ENCODE results near the gene ANAPC16. TPM values are rescaled to one million over a fixed set of nuclear protein-coding genes. Genes with fewer than 3 reads are reported as not detected.

The ANAPC16 gene
- total RNA-seq, 4 donors from 2014 or later = 57.0 to 83.2 (median 69.3) TPM

DNA sequence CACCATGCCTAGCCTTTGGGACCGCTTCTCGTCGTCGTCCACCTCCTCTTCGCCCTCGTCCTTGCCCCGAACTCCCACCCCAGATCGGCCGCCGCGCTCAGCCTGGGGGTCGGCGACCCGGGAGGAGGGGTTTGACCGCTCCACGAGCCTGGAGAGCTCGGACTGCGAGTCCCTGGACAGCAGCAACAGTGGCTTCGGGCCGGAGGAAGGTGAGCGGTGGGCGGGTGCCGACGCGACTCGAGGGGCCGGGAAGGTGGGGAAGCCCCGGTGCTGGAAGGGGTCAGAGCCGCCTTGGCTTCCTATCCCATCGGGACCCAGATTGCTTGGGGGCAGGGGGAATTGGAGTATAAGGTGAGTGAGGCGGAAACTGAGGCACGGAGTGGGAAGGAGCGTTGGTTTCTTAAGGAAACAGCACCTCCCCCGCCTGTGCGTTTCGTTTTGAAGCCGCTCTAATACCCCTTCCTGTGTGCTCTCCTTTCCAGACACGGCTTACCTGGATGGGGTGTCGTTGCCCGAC, 58.5 kb downstream of the ANAPC16 start:
- H3K27ac ChIP-seq = peak overlapping the region; percentile 97
- H3K4me1 ChIP-seq = peaks cover 33% of the 10 kb centered on the region
- 0% methylated on average over 13 of the region's 40 CpGs for WGBS
- no peaks in the 10 kb centered on the region for H3K9me3 ChIP-seq
- no peak for DNase-seq (ENCODE audit: low spot score in 2 of 2)
- no peaks in the 10 kb centered on the region for H3K27me3 ChIP-seq
- TF ChIP-seq, protein P1, sequence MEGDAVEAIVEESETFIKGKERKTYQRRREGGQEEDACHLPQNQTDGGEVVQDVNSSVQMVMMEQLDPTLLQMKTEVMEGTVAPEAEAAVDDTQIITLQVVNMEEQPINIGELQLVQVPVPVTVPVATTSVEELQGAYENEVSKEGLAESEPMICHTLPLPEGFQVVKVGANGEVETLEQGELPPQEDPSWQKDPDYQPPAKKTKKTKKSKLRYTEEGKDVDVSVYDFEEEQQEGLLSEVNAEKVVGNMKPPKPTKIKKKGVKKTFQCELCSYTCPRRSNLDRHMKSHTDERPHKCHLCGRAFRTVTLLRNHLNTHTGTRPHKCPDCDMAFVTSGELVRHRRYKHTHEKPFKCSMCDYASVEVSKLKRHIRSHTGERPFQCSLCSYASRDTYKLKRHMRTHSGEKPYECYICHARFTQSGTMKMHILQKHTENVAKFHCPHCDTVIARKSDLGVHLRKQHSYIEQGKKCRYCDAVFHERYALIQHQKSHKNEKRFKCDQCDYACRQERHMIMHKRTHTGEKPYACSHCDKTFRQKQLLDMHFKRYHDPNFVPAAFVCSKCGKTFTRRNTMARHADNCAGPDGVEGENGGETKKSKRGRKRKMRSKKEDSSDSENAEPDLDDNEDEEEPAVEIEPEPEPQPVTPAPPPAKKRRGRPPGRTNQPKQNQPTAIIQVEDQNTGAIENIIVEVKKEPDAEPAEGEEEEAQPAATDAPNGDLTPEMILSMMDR (IDR thresholded peaks at IDR 0.05) = no peak
- no peak for TF ChIP-seq EP300 (IDR thresholded peaks at IDR 0.05)
- no peak for TF ChIP-seq POLR2A (IDR thresholded peaks at IDR 0.05)
- peak overlapping the region; percentile 94 for H3K4me3 ChIP-seq
- H3K36me3 ChIP-seq = peaks cover 25% of the 10 kb centered on the region

DNA sequence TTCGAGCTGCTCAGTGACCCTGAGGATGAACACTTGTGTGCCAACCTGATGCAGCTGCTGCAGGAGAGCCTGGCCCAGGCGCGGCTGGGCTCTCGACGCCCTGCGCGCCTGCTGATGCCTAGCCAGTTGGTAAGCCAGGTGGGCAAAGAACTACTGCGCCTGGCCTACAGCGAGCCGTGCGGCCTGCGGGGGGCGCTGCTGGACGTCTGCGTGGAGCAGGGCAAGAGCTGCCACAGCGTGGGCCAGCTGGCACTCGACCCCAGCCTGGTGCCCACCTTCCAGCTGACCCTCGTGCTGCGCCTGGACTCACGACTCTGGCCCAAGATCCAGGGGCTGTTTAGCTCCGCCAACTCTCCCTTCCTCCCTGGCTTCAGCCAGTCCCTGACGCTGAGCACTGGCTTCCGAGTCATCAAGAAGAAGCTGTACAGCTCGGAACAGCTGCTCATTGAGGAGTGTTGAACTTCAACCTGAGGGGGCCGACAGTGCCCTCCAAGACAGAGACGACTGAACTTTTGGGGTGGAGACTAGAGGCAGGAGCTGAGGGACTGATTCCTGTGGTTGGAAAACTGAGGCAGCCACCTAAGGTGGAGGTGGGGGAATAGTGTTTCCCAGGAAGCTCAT, 59.0 kb downstream of the ANAPC16 start:
- WGBS = 12% methylated on average over 5 of the region's 26 CpGs
- peak overlapping the region; percentile 94 for H3K4me3 ChIP-seq

DNA sequence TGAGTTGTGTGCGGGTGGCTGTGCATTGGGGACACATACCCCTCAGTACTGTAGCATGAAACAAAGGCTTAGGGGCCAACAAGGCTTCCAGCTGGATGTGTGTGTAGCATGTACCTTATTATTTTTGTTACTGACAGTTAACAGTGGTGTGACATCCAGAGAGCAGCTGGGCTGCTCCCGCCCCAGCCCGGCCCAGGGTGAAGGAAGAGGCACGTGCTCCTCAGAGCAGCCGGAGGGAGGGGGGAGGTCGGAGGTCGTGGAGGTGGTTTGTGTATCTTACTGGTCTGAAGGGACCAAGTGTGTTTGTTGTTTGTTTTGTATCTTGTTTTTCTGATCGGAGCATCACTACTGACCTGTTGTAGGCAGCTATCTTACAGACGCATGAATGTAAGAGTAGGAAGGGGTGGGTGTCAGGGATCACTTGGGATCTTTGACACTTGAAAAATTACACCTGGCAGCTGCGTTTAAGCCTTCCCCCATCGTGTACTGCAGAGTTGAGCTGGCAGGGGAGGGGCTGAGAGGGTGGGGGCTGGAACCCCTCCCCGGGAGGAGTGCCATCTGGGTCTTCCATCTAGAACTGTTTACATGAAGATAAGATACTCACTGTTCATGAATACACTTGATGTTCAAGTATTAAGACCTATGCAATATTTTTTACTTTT, 59.7 kb downstream of the ANAPC16 start:
- H3K9me3 ChIP-seq = no peaks in the 10 kb centered on the region
- TF ChIP-seq, protein P1 (IDR thresholded peaks at IDR 0.05) = no peak
- no peak for TF ChIP-seq EP300 (IDR thresholded peaks at IDR 0.05)
- no peak for TF ChIP-seq POLR2AphosphoS5 (IDR thresholded peaks at IDR 0.05)
- WGBS = 18% methylated on average over 6 of the region's 12 CpGs
- H3K4me1 ChIP-seq = peaks cover 33% of the 10 kb centered on the region
- no peak for DNase-seq (ENCODE audit: low spot score in 2 of 2)
- H3K27ac ChIP-seq = peak overlapping the region; percentile 97
- H3K4me3 ChIP-seq = peak overlapping the region; percentile 94
- H3K36me3 ChIP-seq = peaks cover 25% of the 10 kb centered on the region
- H3K27me3 ChIP-seq = no peaks in the 10 kb centered on the region

More for the DNA sequence above, 59.0 kb downstream of the ANAPC16 start:
- no peaks in the 10 kb centered on the region for H3K9me3 ChIP-seq
- DNase-seq (ENCODE audit: low spot score in 2 of 2) = peak in 1 of 2 donors; percentile 85
- peaks cover 25% of the 10 kb centered on the region for H3K36me3 ChIP-seq
- TF ChIP-seq POLR2A (IDR thresholded peaks at IDR 0.05) = no peak
- TF ChIP-seq, protein P1 (IDR thresholded peaks at IDR 0.05) = peak; percentile 24 to 67
- peak in 1 of 3 donors; percentile 23 for TF ChIP-seq POLR2AphosphoS5 (IDR thresholded peaks at IDR 0.05)
- no peak for TF ChIP-seq EP300 (IDR thresholded peaks at IDR 0.05)
- no peaks in the 10 kb centered on the region for H3K27me3 ChIP-seq
- peak overlapping the region; percentile 97 for H3K27ac ChIP-seq
- H3K4me1 ChIP-seq = peaks cover 33% of the 10 kb centered on the region

DNA sequence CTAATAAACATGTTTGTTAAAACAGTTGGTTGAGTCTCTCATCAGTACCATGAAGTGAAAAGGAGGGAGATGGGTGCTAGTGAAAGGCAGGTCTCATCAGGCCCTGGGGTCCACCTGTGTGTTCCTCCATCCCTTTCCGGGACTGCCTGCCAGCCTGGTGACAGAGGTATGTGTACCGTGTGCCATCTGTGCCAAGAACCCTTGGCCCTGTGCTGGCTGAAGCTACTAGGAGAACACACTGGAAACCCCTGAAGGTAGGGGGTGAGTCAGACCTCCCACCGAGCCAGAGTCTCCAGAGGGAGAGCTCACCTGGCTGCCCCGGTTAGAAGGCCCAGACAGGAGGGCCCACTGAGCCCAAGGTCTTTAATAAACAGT, 60.2 kb downstream of the ANAPC16 start:
- 43% methylated on average over 4 of the region's 4 CpGs for WGBS
- Histone ChIP-seq H3K4me3 (peak overlapping the region; percentile 94), H3K36me3 (peaks cover 25% of the 10 kb centered on the region), H3K27ac (peak overlapping the region; percentile 97), H3K4me1 (peaks cover 33% of the 10 kb centered on the region), H3K9me3 (no peaks in the 10 kb centered on the region), H3K27me3 (no peaks in the 10 kb centered on the region)
- no peak for DNase-seq (ENCODE audit: low spot score in 2 of 2)
- no peak for TF ChIP-seq POLR2A (IDR thresholded peaks at IDR 0.05)
- no peak for TF ChIP-seq POLR2AphosphoS5 (IDR thresholded peaks at IDR 0.05)
- no peak for TF ChIP-seq EP300 (IDR thresholded peaks at IDR 0.05)
- TF ChIP-seq, protein P1 (IDR thresholded peaks at IDR 0.05) = no peak
